ENCODE results near the gene FOXJ3.

DNA sequence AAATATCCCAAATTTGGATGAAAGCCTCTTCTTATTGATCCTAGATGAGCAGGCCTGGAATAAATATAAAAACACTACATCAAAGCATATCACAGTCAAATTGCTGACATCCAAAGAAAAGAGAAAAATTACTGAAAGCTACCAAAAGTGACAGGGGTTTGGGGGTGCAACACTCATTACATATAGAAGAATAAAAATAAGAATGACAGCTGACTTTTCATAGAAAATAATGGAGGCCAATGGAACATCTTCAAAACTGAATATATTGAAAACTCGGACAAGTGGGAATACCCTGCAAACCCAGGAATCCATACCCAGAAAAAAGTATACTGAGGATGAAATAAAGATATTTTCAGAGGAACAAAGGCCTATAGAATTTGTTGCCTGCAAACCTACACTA lies 84.0 kb downstream of the FOXJ3 start:
- TF ChIP-seq EZH2 (IDR thresholded peaks at IDR 0.05) = no peak
- TF ChIP-seq POLR2AphosphoS5 (IDR thresholded peaks at IDR 0.05; ENCODE audit: borderline replicate concordance, low read depth, low read length) = no peak
- TF ChIP-seq FOXP2 (optimal IDR thresholded peaks at IDR 0.05; ENCODE audit: control extremely low read depth, extremely low read length, insufficient read depth) = no peak
